ENCODE measurements around the gene HIC1. TPM values are rescaled to one million over a fixed set of nuclear protein-coding genes. Genes with fewer than 3 reads are reported as not detected.

Gene HIC1
- total and polyA plus RNA-seq, 9 of the 15 experiments (the other 6 are each of a cell fraction or from before 2014, with no cell fraction given), result 0.01 to 2.5 (median 0.18) TPM

DNA sequence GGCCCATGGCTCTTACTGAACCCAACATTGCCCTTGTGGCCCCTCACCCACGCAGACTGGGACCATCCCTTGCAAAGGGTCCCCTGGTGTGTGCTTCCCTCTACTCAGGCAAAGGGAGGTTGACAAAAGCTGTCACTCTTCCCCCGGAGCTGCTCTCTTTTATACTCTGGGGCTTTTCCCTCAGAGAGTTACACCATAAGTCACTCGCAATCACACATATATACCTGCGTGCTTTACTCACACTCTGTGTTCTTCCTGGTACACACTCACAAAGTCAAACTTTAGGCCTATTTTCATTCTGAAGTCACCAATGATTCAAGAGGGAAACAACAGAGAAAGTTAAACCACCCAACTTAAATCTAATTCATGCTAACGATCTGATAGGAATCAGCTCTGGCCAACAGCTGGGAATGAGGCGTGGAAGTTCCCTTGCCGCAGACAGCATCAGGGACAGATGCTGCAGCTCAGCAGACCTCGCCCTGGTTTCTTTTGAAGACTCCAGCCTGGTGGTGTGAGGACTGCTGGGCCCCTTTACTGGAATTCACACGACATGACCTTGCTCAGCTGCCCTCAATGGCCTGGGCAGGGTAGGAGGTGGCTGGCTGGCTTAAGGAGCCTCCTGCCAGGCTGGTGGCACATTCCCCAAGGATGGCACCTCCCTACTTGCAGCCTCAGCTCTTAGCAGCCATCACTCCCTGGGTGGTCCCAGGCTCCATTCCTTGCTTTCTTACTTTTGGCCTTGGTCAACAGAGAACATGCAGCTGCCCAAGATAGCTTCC lies 27.3 kb downstream of the HIC1 start (continued):
- TF ChIP-seq HNRNPUL1 (IDR thresholded peaks at IDR 0.05; ENCODE audit: low read length) (no peak), ZNF695 (CRISPR knock-in tag; IDR thresholded peaks at IDR 0.05) (no peak)

DNA sequence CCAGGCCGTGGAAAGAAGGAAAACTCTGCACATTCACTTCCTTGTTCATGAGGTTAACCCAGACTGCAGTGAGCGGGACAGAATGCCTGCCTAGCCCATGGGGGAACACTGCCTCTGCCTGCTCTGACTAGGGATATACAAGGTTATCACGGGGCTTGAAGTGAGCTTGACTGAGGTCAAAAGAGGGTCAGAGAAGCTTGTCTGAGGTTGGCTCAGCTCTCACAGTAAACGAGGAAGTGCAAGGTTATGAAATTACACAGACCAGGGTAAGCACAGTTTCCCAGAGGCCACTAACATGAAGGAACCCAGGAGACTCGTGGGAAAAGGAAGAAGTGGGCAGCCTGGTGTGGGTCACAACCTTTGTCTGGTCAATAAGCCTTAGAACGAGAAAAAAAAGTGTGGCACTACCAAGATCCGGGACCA lies 28.7 kb downstream of the HIC1 start:
- peaks cover 31 to 34% of the 10 kb centered on the region in 2 experiments for H3K4me1 ChIP-seq (replicated peaks in 1 of 2; ENCODE audit: control insufficient read depth in 2 of 2, insufficient read depth in 2 of 2, low read length in 2 of 2)
- BruUV-seq (replicated peaks), result no TSS peak
- no peak overlapping the region for H3K4me3 ChIP-seq
- DNase-seq (ENCODE audit: extremely low read depth in 1 of 4, low spot score in 3 of 4) (peak in 2 of 4 experiments; percentile 20 to 38), FAIRE-seq (no peak), ATAC-seq (peak; percentile 54)
- H3K79me2 ChIP-seq (ENCODE audit: control insufficient read depth, insufficient read depth, low read length), result no peaks in the 10 kb centered on the region
- in situ Hi-C loops (cut with MboI), result no loop called here
- no peak overlapping the region for H2AFZ ChIP-seq (ENCODE audit: low read depth, low read length)
- CTCF ChIA-PET (ENCODE audit: low intra/inter-chr PET ratio), result no interaction called here
- no peaks in the 10 kb centered on the region; the same call in 1 of the 2 replicates for H4K20me1 ChIP-seq (replicated peaks; ENCODE audit: control insufficient read depth, insufficient read depth, low read length)
- peaks cover 13% of the 10 kb centered on the region; the same call in 2 of the 3 replicates for H3K36me3 ChIP-seq (ENCODE audit: control insufficient read depth, insufficient read depth, low read length)
- POLR2A ChIA-PET, result interaction anchor here (0.6 to 1.0 kb wide), 3 partner anchors 9 to 199 kb away, joined by 3 read pairs; no protein-coding TSS in a partner anchor
- H3K27ac ChIP-seq (ENCODE audit: extremely low read depth, low read depth, low read length), result peak overlapping the region; percentile 56; the same call in 1 of the 3 replicates
- peak overlapping the region in 1 of 2 experiments; percentile 82; a peak in 1 of 4 replicates for H3K9ac ChIP-seq (ENCODE audit: insufficient read depth in 1 of 2, low read depth in 2 of 2, low read length in 2 of 2)
- H3K4me2 ChIP-seq (ENCODE audit: insufficient read depth, low read length), result no peak overlapping the region
- no peaks in the 10 kb centered on the region for H3K9me1 ChIP-seq (ENCODE audit: control insufficient read depth, insufficient read depth, low read length)
- 37% methylated on average over 7 of the region's 7 CpGs for WGBS (ENCODE audit: insufficient coverage, low coverage, missing lambda C conversion rate)
- no peak for TF ChIP-seq ZBED1 (IDR thresholded peaks at IDR 0.05)
- TF ChIP-seq, protein P1, sequence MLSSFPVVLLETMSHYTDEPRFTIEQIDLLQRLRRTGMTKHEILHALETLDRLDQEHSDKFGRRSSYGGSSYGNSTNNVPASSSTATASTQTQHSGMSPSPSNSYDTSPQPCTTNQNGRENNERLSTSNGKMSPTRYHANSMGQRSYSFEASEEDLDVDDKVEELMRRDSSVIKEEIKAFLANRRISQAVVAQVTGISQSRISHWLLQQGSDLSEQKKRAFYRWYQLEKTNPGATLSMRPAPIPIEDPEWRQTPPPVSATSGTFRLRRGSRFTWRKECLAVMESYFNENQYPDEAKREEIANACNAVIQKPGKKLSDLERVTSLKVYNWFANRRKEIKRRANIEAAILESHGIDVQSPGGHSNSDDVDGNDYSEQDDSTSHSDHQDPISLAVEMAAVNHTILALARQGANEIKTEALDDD (IDR thresholded peaks at IDR 0.05), result peak; percentile 19; the same call in 1 of the 2 replicates
- peak in 1 of 2 experiments; percentile 21; a peak in 1 of 4 replicates for TF ChIP-seq RAD21 (CRISPR knock-in tag; conservative IDR thresholded peaks at IDR 0.05 in 1 of 2, IDR thresholded peaks at IDR 0.05 in 1 of 2)
- peak; percentile 88; the same call in 1 of the 2 replicates for TF ChIP-seq SPI1 (IDR thresholded peaks at IDR 0.05; ENCODE audit: borderline replicate concordance, low read depth, low read length)
- peak; percentile 18; the same call in 1 of the 2 replicates for TF ChIP-seq NR2C1 (IDR thresholded peaks at IDR 0.05)
- peak; percentile 43; the same call in 1 of the 2 replicates for TF ChIP-seq NR2C1 (tag; IDR thresholded peaks at IDR 0.05)
- no peak for TF ChIP-seq HDAC2 (IDR thresholded peaks at IDR 0.05)
- TF ChIP-seq, protein P2, sequence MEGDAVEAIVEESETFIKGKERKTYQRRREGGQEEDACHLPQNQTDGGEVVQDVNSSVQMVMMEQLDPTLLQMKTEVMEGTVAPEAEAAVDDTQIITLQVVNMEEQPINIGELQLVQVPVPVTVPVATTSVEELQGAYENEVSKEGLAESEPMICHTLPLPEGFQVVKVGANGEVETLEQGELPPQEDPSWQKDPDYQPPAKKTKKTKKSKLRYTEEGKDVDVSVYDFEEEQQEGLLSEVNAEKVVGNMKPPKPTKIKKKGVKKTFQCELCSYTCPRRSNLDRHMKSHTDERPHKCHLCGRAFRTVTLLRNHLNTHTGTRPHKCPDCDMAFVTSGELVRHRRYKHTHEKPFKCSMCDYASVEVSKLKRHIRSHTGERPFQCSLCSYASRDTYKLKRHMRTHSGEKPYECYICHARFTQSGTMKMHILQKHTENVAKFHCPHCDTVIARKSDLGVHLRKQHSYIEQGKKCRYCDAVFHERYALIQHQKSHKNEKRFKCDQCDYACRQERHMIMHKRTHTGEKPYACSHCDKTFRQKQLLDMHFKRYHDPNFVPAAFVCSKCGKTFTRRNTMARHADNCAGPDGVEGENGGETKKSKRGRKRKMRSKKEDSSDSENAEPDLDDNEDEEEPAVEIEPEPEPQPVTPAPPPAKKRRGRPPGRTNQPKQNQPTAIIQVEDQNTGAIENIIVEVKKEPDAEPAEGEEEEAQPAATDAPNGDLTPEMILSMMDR (IDR thresholded peaks at IDR 0.05 in 2 of 3, conservative IDR thresholded peaks at IDR 0.05 in 1 of 3; ENCODE audit: insufficient read depth in 2 of 3, low read depth in 1 of 3, low read length in 3 of 3), result peak in 1 of 3 experiments; percentile 17; a peak in 1 of 6 replicates
- no peak for TF ChIP-seq NR2C2 (CRISPR knock-in tag; IDR thresholded peaks at IDR 0.05)
- peak; percentile 17; the same call in 1 of the 2 replicates for TF ChIP-seq NR2C2 (tag; IDR thresholded peaks at IDR 0.05)
- no peaks in the 10 kb centered on the region for H3K27me3 ChIP-seq (ENCODE audit: control insufficient read depth in 2 of 2, insufficient read depth in 2 of 2, low read length in 2 of 2)
- intact Hi-C loops (cut with micrococcal nuclease), result no loop called here
- H3K9me3 ChIP-seq (replicated peaks; ENCODE audit: control insufficient read depth, insufficient read depth, low read depth, low read length), result no peaks in the 10 kb centered on the region

Measured in K562 (cell line).